Nephron (organoid): Measurements from ENCODE around the gene SNRNP25.

Experiments used
- H3K27ac Mint-ChIP-seq, 3 experiments: 2 replicates each; pipeline ENCODE4 v1.8.0; 2020; ENCODE audit warnings: mixed read lengths in 3 of 3, mild to moderate bottlenecking in 2 of 3, moderate library complexity in 1 of 3
- H3K27me3 Mint-ChIP-seq: 2 replicates; pipeline ENCODE4 v1.8.0; 2021; ENCODE audit warnings: low read depth, mild to moderate bottlenecking, moderate library complexity, mixed read lengths
- H3K36me3 Mint-ChIP-seq: 2 replicates; pipeline ENCODE4 v1.8.0; 2020; ENCODE audit warnings: low read depth, mixed read lengths
- H3K4me1 Mint-ChIP-seq: 2 replicates; pipeline ENCODE4 v1.8.0; 2020; ENCODE audit warnings: mixed read lengths
- H3K4me3 Mint-ChIP-seq, 3 experiments: 2 replicates each; pipeline ENCODE4 v1.8.0; 2020; ENCODE audit warnings: mild to moderate bottlenecking in 3 of 3, mixed read lengths in 3 of 3, moderate library complexity in 2 of 3
- H3K9me3 Mint-ChIP-seq: 2 replicates; pipeline ENCODE4 v1.8.0; 2020; ENCODE audit warnings: mixed read lengths
- TF ChIP-seq, protein P1 (sequence below), 3 experiments: fragments of 200-600 bp; sonication (generic); IDR thresholded peaks; one replicate each; pipeline ENCODE4 v1.5.0; 2021; ENCODE audit warnings: antibody characterized with exemption in 3 of 3; ENCODE audit not compliant: unreplicated experiment in 3 of 3

The SNRNP25 gene

GRCh38 chr16:102060-102855 lies 48.6 kb downstream of the SNRNP25 start:
- peak overlapping the region in 1 of 3 experiments; percentile 9 for H3K4me3 Mint-ChIP-seq

DNA sequence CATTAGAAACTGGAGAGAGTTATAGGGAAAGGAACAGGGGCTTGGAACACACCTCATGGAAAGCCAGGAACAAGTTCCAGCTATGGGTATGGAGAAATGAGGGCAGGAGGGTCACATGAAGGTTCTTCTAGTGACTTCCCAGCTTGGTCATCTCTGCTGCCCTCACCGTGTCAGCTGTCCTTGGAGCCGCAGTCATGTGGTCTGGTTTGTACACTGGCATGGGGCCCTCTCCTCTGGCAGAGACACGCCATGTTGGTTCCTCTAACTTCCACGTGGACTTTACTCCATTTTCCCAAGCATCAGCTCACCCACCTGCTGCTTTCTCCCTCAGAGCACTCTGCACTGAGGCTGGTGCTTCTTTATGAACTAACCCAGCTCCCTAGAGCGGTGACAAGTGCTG lies 50.7 kb downstream of the SNRNP25 start:
- Mint-ChIP-seq H3K4me1 (peaks cover 13% of the 10 kb centered on the region), H3K36me3 (peaks cover 16% of the 10 kb centered on the region), H3K4me3 (no peak overlapping the region), H3K27me3 (no peaks in the 10 kb centered on the region), H3K9me3 (no peaks in the 10 kb centered on the region), H3K27ac (no peak overlapping the region)
- TF ChIP-seq, protein P1, sequence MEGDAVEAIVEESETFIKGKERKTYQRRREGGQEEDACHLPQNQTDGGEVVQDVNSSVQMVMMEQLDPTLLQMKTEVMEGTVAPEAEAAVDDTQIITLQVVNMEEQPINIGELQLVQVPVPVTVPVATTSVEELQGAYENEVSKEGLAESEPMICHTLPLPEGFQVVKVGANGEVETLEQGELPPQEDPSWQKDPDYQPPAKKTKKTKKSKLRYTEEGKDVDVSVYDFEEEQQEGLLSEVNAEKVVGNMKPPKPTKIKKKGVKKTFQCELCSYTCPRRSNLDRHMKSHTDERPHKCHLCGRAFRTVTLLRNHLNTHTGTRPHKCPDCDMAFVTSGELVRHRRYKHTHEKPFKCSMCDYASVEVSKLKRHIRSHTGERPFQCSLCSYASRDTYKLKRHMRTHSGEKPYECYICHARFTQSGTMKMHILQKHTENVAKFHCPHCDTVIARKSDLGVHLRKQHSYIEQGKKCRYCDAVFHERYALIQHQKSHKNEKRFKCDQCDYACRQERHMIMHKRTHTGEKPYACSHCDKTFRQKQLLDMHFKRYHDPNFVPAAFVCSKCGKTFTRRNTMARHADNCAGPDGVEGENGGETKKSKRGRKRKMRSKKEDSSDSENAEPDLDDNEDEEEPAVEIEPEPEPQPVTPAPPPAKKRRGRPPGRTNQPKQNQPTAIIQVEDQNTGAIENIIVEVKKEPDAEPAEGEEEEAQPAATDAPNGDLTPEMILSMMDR (IDR thresholded peaks at IDR 0.05; ENCODE audit: unreplicated experiment in 3 of 3), result no peak

More at GRCh38 chr16:102060-102855, 48.6 kb downstream of the SNRNP25 start:
- no peaks in the 10 kb centered on the region for H3K9me3 Mint-ChIP-seq
- H3K4me1 Mint-ChIP-seq, result peaks cover 13% of the 10 kb centered on the region
- no peaks in the 10 kb centered on the region for H3K27me3 Mint-ChIP-seq
- H3K36me3 Mint-ChIP-seq, result peaks cover 11% of the 10 kb centered on the region
- peak overlapping the region in 2 of 3 experiments; percentile 12 to 16 for H3K27ac Mint-ChIP-seq
- TF ChIP-seq, protein P1 (IDR thresholded peaks at IDR 0.05; ENCODE audit: unreplicated experiment in 3 of 3), result no peak

DNA sequence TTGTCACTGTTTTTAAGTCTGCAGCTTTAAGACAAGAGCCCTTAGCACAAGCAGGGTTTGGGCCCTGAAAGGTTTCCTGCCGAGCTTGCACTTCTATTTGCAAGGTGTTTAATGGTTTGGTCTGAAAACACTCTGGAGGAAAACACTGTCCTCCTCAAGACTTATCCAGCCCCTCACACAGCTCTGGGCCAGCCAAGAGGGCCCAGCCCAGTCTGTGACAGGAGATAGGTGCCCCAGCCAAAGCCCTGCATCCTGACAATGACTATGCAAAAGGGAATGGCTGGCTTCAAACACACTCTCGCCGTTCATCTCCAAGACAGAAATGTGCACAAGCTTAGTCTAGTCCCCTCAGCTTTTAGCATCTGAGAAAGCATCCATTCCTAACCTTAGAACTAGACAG lies 51.3 kb downstream of the SNRNP25 start:
- H3K9me3 Mint-ChIP-seq, result no peaks in the 10 kb centered on the region
- no peak overlapping the region for H3K4me3 Mint-ChIP-seq
- H3K27ac Mint-ChIP-seq, result no peak overlapping the region
- H3K27me3 Mint-ChIP-seq, result no peaks in the 10 kb centered on the region
- TF ChIP-seq, protein P1 (IDR thresholded peaks at IDR 0.05; ENCODE audit: unreplicated experiment in 3 of 3), result no peak
- H3K36me3 Mint-ChIP-seq, result peaks cover 21% of the 10 kb centered on the region
- peaks cover 13% of the 10 kb centered on the region for H3K4me1 Mint-ChIP-seq

GRCh38 chr16:105521-105920 lies 51.9 kb downstream of the SNRNP25 start:
- Mint-ChIP-seq H3K27ac (no peak overlapping the region), H3K27me3 (no peaks in the 10 kb centered on the region), H3K9me3 (no peaks in the 10 kb centered on the region), H3K4me1 (peaks cover 13% of the 10 kb centered on the region), H3K4me3 (no peak overlapping the region), H3K36me3 (peaks cover 21% of the 10 kb centered on the region)
- TF ChIP-seq, protein P1 (IDR thresholded peaks at IDR 0.05; ENCODE audit: unreplicated experiment in 3 of 3), result no peak

GRCh38 chr16:106623-107324 lies 53.1 kb downstream of the SNRNP25 start:
- Mint-ChIP-seq H3K27me3 (no peaks in the 10 kb centered on the region), H3K4me1 (peaks cover 11% of the 10 kb centered on the region), H3K4me3 (no peak overlapping the region), H3K36me3 (peaks cover 24% of the 10 kb centered on the region), H3K27ac (no peak overlapping the region), H3K9me3 (no peaks in the 10 kb centered on the region)
- TF ChIP-seq, protein P1 (IDR thresholded peaks at IDR 0.05; ENCODE audit: unreplicated experiment in 3 of 3), result peak; percentile 73 to 79 (median 77)
